Stomach smooth muscle (tissue), 2 donors: Measurements from ENCODE around the gene ARL8A.
"Not testable (repeated sequence)": the region's sequence is repeated elsewhere in the genome, so short reads cannot be mapped to it uniquely, and the experiment has no call there.

Experiments
- H3K27ac ChIP-seq: one replicate; pipeline ENCODE4 v1.7.0; 2013; ENCODE audit warnings: mild to moderate bottlenecking, low read length, inconsistent platforms
- H3K27me3 ChIP-seq, 2 donors: one replicate each; pipeline ENCODE4 v1.7.0; 2013; ENCODE audit warnings: low read length in 2 of 2; ENCODE audit not compliant: insufficient read depth in 2 of 2, control insufficient read depth in 1 of 2
- H3K36me3 ChIP-seq, 2 donors: one replicate each; pipeline ENCODE4 v1.7.0; 2013; ENCODE audit warnings: low read length in 2 of 2; ENCODE audit not compliant: control insufficient read depth in 2 of 2, insufficient read depth in 2 of 2
- H3K4me1 ChIP-seq: one replicate; pipeline ENCODE4 v1.7.0; 2013; ENCODE audit warnings: low read length; ENCODE audit not compliant: control insufficient read depth, insufficient read depth
- H3K4me3 ChIP-seq, 2 donors: one replicate each; pipeline ENCODE4 v1.7.0; 2013; ENCODE audit warnings: low read length in 2 of 2
- H3K9ac ChIP-seq, 2 donors: one replicate each; pipeline ENCODE4 v1.7.0; 2013; ENCODE audit warnings: low read length in 2 of 2, mild to moderate bottlenecking in 1 of 2
- H3K9me3 ChIP-seq, 2 donors: one replicate each; pipeline ENCODE4 v1.7.0; 2013; ENCODE audit warnings: low read length in 2 of 2; ENCODE audit not compliant: control insufficient read depth in 2 of 2
- donor health status: healthy.
- donor health status: Pancreatic carcinoma.

Gene ARL8A

DNA sequence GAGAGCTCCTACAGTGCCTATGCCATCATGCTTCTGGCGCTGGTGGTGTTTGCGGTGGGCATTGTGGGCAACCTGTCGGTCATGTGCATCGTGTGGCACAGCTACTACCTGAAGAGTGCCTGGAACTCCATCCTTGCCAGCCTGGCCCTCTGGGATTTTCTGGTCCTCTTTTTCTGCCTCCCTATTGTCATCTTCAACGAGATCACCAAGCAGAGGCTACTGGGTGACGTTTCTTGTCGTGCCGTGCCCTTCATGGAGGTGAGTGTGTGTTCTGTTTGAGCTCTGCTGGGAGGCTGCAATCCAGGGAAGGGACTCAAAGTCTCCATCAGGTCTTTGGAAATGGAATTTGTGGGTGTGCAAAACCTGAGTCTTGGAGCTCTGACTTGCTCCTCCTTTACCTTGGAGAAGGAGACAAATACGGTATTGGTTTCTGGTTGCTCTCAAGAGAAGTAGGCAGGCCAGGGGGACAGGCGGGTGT, 21.2 kb downstream of the ARL8A start:
- Histone ChIP-seq H3K27ac (no peak overlapping the region), H3K9me3 (no peaks in the 10 kb centered on the region), H3K27me3 (no peaks in the 10 kb centered on the region), H3K4me1 (peaks cover 5% of the 10 kb centered on the region), H3K4me3 (no peak overlapping the region), H3K36me3 (no peaks in the 10 kb centered on the region), H3K9ac (no peak overlapping the region)

DNA sequence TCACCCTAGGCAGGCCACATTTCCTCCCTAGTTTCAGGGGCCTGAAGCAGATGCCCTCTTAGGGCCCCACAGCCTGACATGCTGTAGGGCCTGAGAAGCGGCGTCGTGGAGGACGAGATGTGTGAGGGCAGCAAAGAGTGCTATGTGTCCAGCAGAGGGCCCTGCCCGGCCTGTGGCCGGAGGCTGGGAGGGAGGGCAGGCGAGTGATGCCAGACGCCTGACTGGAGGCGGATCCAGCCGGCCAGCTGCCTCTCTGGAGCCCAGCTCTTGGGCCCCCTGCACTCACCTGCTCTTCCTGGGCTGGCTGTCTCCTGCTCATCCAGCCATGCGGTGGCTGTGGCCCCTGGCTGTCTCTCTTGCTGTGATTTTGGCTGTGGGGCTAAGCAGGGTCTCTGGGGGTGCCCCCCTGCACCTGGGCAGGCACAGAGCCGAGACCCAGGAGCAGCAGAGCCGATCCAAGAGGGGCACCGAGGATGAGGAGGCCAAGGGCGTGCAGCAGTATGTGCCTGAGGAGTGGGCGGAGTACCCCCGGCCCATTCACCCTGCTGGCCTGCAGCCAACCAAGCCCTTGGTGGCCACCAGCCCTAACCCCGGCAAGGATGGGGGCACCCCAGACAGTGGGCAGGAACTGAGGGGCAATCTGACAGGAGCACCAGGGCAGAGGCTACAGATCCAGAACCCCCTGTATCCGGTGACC, 21.8 kb downstream of the ARL8A start, which contains the start of gene GPR37L1:
TSS of gene GPR37L1 (plus strand) at position 279 of the 697 bp plus-strand sequence. CDS start at position 326, 47 bp downstream.
- peaks cover 5% of the 10 kb centered on the region for H3K4me1 ChIP-seq
- no peaks in the 10 kb centered on the region for H3K36me3 ChIP-seq
- H3K9me3 ChIP-seq, result no peaks in the 10 kb centered on the region
- H3K9ac ChIP-seq, result no peak within 1 kb of the TSS
- H3K27ac ChIP-seq, result no peak within 1 kb of the TSS
- H3K4me3 ChIP-seq, result no peak within 1 kb of the TSS
- H3K27me3 ChIP-seq, result no peaks in the 10 kb centered on the region

DNA sequence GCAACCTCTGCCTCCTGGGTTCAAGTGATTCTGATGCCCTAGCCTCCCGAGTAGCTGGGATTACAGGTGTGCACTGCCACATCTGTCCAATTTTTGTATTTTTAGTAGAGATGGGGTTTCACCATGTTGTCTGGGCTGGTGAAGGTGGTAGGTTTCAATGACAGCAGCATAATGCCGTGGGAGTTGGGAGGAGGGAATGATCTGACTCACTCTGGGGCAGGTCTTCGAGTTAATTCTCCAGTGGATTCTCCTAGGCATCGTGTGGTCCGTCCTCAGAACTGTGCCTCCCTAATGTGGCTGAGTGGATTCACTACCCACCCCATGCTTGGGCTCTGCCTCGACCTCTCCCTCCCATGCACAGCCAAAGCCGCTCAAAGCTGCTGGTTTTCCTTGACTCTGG, 23.5 kb downstream of the ARL8A start:
- Histone ChIP-seq H3K36me3 (no peaks in the 10 kb centered on the region), H3K4me1 (peaks cover 2% of the 10 kb centered on the region), H3K9me3 (no peaks in the 10 kb centered on the region), H3K27ac (no peak overlapping the region), H3K9ac (no peak overlapping the region), H3K4me3 (no peak overlapping the region), H3K27me3 (no peaks in the 10 kb centered on the region)

DNA sequence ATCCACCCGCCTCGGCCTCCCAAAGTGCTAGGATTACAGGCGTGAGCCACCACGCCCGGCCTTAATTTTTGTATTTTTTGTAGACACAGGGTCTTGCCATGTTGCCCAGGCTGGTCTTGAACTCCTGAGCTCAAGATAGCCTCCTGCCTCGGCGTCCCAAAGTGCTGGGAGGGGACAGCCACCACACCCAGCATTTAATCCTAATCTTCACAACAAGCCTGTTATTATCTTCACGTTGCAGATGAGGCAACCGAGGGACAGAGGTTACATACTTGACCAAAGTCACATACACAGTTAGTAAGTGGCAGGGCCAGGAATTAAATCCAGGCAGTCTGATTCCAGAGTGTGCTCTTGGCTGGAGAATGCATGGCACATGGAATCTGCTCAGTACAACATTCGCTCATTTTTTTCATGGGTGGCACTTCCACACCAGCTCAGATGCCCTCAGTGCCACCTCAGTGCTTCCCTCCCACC, 26.6 kb downstream of the ARL8A start:
- H3K27ac ChIP-seq, result no peak overlapping the region
- peaks cover 15% of the 10 kb centered on the region for H3K4me1 ChIP-seq
- no peak overlapping the region for H3K4me3 ChIP-seq
- no peaks in the 10 kb centered on the region for H3K9me3 ChIP-seq
- H3K36me3 ChIP-seq, result no peaks in the 10 kb centered on the region
- no peak overlapping the region for H3K9ac ChIP-seq
- no peaks in the 10 kb centered on the region for H3K27me3 ChIP-seq

DNA sequence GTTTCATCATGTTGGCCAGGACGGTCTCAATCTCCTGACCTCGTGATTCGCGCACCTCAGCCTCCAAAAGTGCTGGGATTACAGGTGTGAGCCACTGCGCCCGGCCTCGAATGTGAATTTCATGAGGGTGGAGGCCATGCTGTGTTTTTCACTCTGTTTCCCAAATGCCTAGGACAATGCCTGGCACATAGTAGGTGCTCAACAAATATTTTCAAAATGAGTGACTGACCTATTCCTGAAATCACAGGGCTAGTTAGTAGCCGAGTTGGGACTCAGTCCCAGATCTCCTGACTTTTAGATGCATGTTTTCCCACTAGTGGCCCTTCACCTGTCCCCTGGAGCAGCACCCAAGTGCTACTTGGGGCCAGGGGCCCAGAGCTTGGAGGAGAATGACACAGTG, 28.2 kb downstream of the ARL8A start:
- no peaks in the 10 kb centered on the region for H3K9me3 ChIP-seq
- no peak overlapping the region for H3K27ac ChIP-seq
- H3K9ac ChIP-seq, result no peak overlapping the region
- no peaks in the 10 kb centered on the region for H3K27me3 ChIP-seq
- H3K4me3 ChIP-seq, result no peak overlapping the region
- peaks cover 15% of the 10 kb centered on the region for H3K4me1 ChIP-seq
- H3K36me3 ChIP-seq, result no peaks in the 10 kb centered on the region

DNA sequence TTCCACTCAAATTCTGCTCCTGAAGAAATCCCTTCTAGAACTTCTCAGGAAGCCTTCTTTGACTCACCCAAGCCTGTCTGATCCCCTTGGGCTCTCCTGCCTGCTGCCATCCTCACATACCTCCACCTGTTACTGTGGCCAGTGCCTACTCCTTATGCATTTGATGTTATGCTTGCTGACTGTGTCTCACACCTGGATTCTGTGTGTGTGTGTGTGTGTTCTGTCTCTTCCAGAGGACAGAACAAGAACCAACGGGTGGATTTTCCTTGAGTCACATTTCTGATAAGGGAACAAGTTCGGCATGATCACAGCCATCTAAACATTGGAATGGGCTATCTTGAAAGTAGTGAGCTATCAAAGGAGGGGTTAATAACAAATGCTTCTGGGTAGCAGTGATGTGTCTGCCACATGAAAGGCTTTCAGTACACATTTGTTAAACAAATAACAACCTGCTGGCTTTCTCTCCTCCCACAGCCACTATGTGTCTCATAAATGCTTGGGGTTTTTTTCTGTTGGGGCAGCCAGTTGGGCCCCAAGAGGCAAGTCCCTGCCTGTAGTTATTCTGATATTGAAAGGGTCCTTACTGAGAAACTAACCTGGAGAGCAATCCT, 30.7 kb downstream of the ARL8A start:
- Histone ChIP-seq H3K27me3 (no peaks in the 10 kb centered on the region), H3K9ac (no peak overlapping the region), H3K36me3 (no peaks in the 10 kb centered on the region), H3K4me1 (peaks cover 15% of the 10 kb centered on the region), H3K4me3 (no peak overlapping the region), H3K27ac (no peak overlapping the region), H3K9me3 (no peaks in the 10 kb centered on the region)

DNA sequence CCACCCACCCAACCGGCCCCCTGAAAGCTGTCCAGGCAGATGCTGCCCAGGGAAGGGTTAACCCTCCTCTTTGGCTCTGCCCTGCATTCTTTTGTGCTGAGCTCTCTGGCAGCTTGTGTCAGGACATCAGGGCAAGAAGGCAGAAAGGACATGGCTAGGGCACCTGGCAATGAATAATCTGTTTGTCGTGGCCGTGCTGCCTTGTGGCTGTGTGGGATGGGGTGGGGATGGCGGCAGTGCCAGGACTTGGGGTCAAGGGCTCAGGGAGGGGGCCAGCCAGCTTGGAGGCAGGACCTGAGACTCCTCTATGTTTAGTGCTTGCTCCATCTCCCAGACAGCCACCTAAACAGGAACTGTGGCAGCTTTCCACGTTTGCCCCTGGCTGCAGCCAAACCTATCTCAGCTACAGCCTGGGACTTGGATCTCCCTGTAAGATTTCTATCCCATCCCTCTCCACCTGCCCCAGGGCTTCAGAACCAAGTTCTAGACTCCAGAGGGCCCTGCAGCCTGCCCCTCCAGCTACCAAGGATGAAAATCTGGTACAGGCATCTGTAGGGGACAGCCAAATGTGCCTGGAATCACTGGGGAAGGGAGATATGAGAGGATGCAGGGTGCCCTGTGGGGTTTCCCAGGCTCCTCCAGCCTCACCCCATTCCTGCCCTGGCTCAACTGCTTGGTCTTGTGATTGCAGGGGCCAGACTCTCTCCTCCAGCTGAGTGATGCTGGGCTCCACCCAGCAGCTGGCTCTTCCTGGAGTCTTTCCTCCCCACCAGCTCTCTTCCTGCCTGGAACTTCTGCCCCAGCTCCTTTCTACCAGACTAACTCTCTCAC, 31.5 kb downstream of the ARL8A start:
- Histone ChIP-seq H3K36me3 (no peaks in the 10 kb centered on the region), H3K27ac (no peak overlapping the region), H3K9me3 (no peaks in the 10 kb centered on the region), H3K9ac (no peak overlapping the region), H3K4me3 (peak overlapping the region; percentile 15 to 31), H3K27me3 (no peaks in the 10 kb centered on the region), H3K4me1 (peaks cover 15% of the 10 kb centered on the region)

DNA sequence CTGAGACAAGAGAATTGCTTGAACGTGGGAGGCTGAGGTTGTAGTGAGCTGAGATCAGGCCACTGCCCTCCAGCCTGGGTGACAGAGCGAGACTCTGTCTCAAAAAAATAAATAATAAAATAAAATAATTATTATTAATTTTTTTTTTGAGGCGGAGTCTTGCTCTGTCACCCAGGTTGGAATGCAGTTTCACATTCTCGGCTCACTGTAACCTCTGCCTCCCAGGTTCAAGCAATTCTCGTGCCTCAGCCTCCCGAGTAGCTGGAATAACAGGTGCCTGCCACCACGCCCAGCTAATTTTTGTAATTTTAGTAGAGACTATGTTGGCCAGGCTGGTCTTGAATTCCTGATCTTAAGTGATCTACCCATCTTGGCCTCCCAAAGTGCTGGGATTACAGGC, 32.9 kb downstream of the ARL8A start:
- H3K9me3 ChIP-seq, H3K4me3 ChIP-seq, H3K9ac ChIP-seq, H3K36me3 ChIP-seq, H3K27me3 ChIP-seq, H3K27ac ChIP-seq: not testable (repeated sequence)
- peaks cover 15% of the 10 kb centered on the region for H3K4me1 ChIP-seq

DNA sequence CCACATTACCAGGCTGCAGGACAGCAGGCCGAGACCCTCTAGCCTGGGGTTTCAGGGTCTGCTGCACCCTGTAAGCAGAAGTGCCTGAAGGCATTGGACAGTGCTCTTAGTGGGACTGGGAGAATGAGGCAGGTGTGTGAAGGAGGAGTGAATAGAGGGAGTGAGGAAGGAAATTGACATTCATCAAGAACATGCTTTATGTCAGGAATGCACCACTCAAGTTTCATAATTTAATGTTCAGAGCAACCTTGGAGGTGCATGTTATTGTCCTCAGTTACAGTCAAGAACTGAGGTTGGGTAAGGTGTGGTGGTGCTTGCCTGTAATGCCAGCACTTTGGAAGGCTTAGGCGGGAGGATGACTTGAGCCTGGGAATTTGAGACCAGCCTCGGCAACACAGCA, 33.6 kb downstream of the ARL8A start:
- no peaks in the 10 kb centered on the region for H3K27me3 ChIP-seq
- no peak overlapping the region for H3K4me3 ChIP-seq
- peaks cover 15% of the 10 kb centered on the region for H3K4me1 ChIP-seq
- no peak overlapping the region for H3K27ac ChIP-seq
- H3K9ac ChIP-seq, result no peak overlapping the region
- no peaks in the 10 kb centered on the region for H3K9me3 ChIP-seq
- no peaks in the 10 kb centered on the region for H3K36me3 ChIP-seq

DNA sequence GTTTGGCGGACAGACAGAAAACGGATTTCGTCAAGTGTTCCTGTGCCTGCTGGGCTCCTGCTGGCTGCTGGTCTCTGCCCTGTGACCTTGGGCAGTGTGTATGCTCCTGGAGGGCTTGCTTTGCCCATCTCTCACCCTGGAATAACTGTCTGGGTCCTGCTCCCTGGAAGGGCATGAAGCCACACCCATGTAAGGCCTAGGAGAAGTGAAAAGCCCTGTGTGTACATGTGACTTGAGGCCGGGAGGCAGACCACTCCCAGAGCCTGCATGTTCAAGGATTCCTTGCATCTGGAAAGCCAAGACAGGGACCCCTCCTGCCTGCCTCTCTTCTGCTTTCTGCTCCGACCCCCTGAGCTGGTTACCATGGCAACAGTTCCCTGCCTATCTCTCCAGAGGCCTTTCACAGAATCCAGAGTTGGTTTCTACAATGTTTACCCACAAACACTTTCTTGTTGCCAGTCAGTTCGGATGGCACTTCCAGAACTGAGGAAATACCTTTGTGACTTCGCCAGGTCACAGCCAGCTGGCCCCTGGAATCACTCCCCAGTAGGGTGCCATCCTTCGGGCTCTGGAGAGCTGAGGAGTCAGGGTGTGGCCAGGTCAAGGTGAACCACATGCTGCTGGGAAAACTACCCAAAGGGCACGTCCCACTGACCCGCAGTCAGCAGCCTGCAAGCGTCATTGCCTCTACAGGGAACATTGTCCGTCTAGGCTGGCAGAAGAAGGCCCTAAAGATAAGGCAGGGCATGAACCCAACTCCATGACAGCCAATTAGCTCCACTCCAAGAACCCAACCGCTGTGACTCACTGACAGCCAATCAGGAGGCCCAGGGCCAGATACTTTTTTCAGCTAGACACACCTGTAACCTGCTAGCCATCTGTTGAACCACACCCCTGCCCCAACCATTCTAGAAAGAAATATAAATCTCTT, 36.5 kb downstream of the ARL8A start:
- no peak overlapping the region for H3K27ac ChIP-seq
- H3K4me1 ChIP-seq, result peaks cover 4% of the 10 kb centered on the region
- H3K27me3 ChIP-seq, result no peaks in the 10 kb centered on the region
- H3K36me3 ChIP-seq, result no peaks in the 10 kb centered on the region
- H3K9me3 ChIP-seq, result no peaks in the 10 kb centered on the region
- H3K4me3 ChIP-seq, result no peak overlapping the region
- no peak overlapping the region for H3K9ac ChIP-seq
